ENCODE results near the gene ZCWPW1.
A peak's percentile ranks its signal among the peaks of the same experiment; 100 is the strongest.

The ZCWPW1 gene

GRCh38 chr7:100438172-100438571 lies 9.7 kb upstream of the ZCWPW1 start:
- Histone ChIP-seq H3K27me3 (ENCODE audit: insufficient read depth, poor library complexity, severe bottlenecking) (no peaks in the 10 kb centered on the region), H3K4me1 (ENCODE audit: insufficient read depth, poor library complexity, severe bottlenecking) (peaks cover 3% of the 10 kb centered on the region), H3K36me3 (ENCODE audit: low read depth) (peaks cover 21% of the 10 kb centered on the region), H3K4me3 (ENCODE audit: severe bottlenecking) (no peak overlapping the region), H3K27ac (ENCODE audit: poor library complexity, severe bottlenecking) (no peak overlapping the region), H3K9me3 (ENCODE audit: severe bottlenecking) (no peaks in the 10 kb centered on the region)
- ATAC-seq (ENCODE audit: low read depth) (no peak), DNase-seq (ENCODE audit: low spot score) (no peak)
- no peak for TF ChIP-seq CTCF (IDR thresholded peaks at IDR 0.05; ENCODE audit: poor library complexity, severe bottlenecking)

- no peaks in the 10 kb centered on the region for H3K27me3 ChIP-seq (ENCODE audit: insufficient read depth, poor library complexity, severe bottlenecking)
- H3K9me3 ChIP-seq (ENCODE audit: severe bottlenecking) = no peaks in the 10 kb centered on the region
- H3K27ac ChIP-seq (ENCODE audit: poor library complexity, severe bottlenecking) = peak overlapping the region; percentile 87
- ATAC-seq (ENCODE audit: low read depth) (no peak), DNase-seq (ENCODE audit: low spot score) (no peak)
- H3K4me3 ChIP-seq (ENCODE audit: severe bottlenecking) = peak overlapping the region; percentile 93
- TF ChIP-seq CTCF (IDR thresholded peaks at IDR 0.05; ENCODE audit: poor library complexity, severe bottlenecking) = no peak
- H3K4me1 ChIP-seq (ENCODE audit: insufficient read depth, poor library complexity, severe bottlenecking) = peaks cover 3% of the 10 kb centered on the region
- peaks cover 29% of the 10 kb centered on the region for H3K36me3 ChIP-seq (ENCODE audit: low read depth)
Observed at GRCh38 chr7:100437150-100438100, 8.9 kb upstream of the ZCWPW1 start.

GRCh38 chr7:100435401-100436304 lies 7.2 kb upstream of the ZCWPW1 start:
- no peak for DNase-seq (ENCODE audit: low spot score)
- H3K27ac ChIP-seq (ENCODE audit: poor library complexity, severe bottlenecking) = peak overlapping the region; percentile 87

GRCh38 chr7:100434297-100435144 lies 6.0 kb upstream of the ZCWPW1 start:
- no peak for ATAC-seq (ENCODE audit: low read depth)
- TF ChIP-seq CTCF (IDR thresholded peaks at IDR 0.05; ENCODE audit: poor library complexity, severe bottlenecking) = no peak
- peak overlapping the region; percentile 93 for H3K4me3 ChIP-seq (ENCODE audit: severe bottlenecking)
- H3K9me3 ChIP-seq (ENCODE audit: severe bottlenecking) = no peaks in the 10 kb centered on the region
- DNase-seq (ENCODE audit: low spot score) = no peak
- peaks cover 34% of the 10 kb centered on the region for H3K36me3 ChIP-seq (ENCODE audit: low read depth)
- peaks cover 3% of the 10 kb centered on the region for H3K4me1 ChIP-seq (ENCODE audit: insufficient read depth, poor library complexity, severe bottlenecking)
- H3K27me3 ChIP-seq (ENCODE audit: insufficient read depth, poor library complexity, severe bottlenecking) = no peaks in the 10 kb centered on the region
- peak overlapping the region; percentile 87 for H3K27ac ChIP-seq (ENCODE audit: poor library complexity, severe bottlenecking)

More at GRCh38 chr7:100435401-100436304, 7.2 kb upstream of the ZCWPW1 start:
- peak overlapping the region; percentile 93 for H3K4me3 ChIP-seq (ENCODE audit: severe bottlenecking)
- no peaks in the 10 kb centered on the region for H3K9me3 ChIP-seq (ENCODE audit: severe bottlenecking)
- H3K27me3 ChIP-seq (ENCODE audit: insufficient read depth, poor library complexity, severe bottlenecking) = no peaks in the 10 kb centered on the region
- no peak for TF ChIP-seq CTCF (IDR thresholded peaks at IDR 0.05; ENCODE audit: poor library complexity, severe bottlenecking)
- H3K36me3 ChIP-seq (ENCODE audit: low read depth) = peaks cover 34% of the 10 kb centered on the region
- peak; percentile 36 for ATAC-seq (ENCODE audit: low read depth)
- peaks cover 3% of the 10 kb centered on the region for H3K4me1 ChIP-seq (ENCODE audit: insufficient read depth, poor library complexity, severe bottlenecking)

Data from RWPE2 (cell line).